Parathyroid adenoma (tissue), 2 donors: ENCODE data around the gene C16orf74.

Source experiments
- H2AFZ ChIP-seq: fragments of 300-600 bp; sonication (generic); one replicate; pipeline ENCODE4 v1.7.0; 2017; ENCODE audit warnings: antibody characterized with exemption, mild to moderate bottlenecking
- H3K27ac ChIP-seq: fragments of 300-600 bp; sonication (generic); one replicate; pipeline ENCODE4 v1.7.0; 2017
- H3K27me3 ChIP-seq: fragments of 300-600 bp; sonication (generic); one replicate; pipeline ENCODE4 v1.7.0; 2017; ENCODE audit warnings: low read length; ENCODE audit not compliant: control insufficient read depth, insufficient read depth
- H3K36me3 ChIP-seq: fragments of 300-600 bp; sonication (generic); one replicate; pipeline ENCODE4 v1.7.0; 2017; ENCODE audit warnings: low read length; ENCODE audit not compliant: control insufficient read depth, insufficient read depth
- H3K4me1 ChIP-seq: fragments of 300-600 bp; sonication (generic); one replicate; pipeline ENCODE4 v1.7.0; 2017; ENCODE audit warnings: control low read depth
- H3K4me2 ChIP-seq: fragments of 300-600 bp; sonication (generic); one replicate; pipeline ENCODE4 v1.7.0; 2017; ENCODE audit warnings: low read length
- H3K4me3 ChIP-seq: fragments of 300-600 bp; sonication (generic); one replicate; pipeline ENCODE4 v1.7.0; 2017; ENCODE audit warnings: low read depth, low read length
- H3K79me2 ChIP-seq: fragments of 300-600 bp; sonication (generic); one replicate; pipeline ENCODE4 v1.7.0; 2017; ENCODE audit warnings: control low read depth
- H3K9ac ChIP-seq: fragments of 300-600 bp; sonication (generic); one replicate; pipeline ENCODE4 v1.7.0; 2017; ENCODE audit warnings: mild to moderate bottlenecking
- H3K9me3 ChIP-seq: fragments of 300-600 bp; sonication (generic); one replicate; pipeline ENCODE4 v1.7.0; 2017; ENCODE audit warnings: low read length; ENCODE audit not compliant: control insufficient read depth
- CTCF ChIP-seq: fragments of 300-600 bp; sonication (generic); IDR thresholded peaks from one replicate; pipeline ENCODE4 v1.7.0; 2017; ENCODE audit warnings: antibody characterized with exemption, mild to moderate bottlenecking
- donor health status: primary hyperparathyroidism.

The C16orf74 gene

GRCh38 chr16:85678016-85678415, 72.9 kb downstream of the C16orf74 start:
- Histone ChIP-seq H2AFZ (no peak overlapping the region), H3K36me3 (no peaks in the 10 kb centered on the region), H3K4me3 (no peak overlapping the region), H3K4me1 (peaks cover 43% of the 10 kb centered on the region), H3K27me3 (no peaks in the 10 kb centered on the region), H3K9me3 (no peaks in the 10 kb centered on the region), H3K79me2 (no peaks in the 10 kb centered on the region), H3K27ac (no peak overlapping the region), H3K9ac (no peak overlapping the region), H3K4me2 (no peak overlapping the region)
- no peak for TF ChIP-seq CTCF

GRCh38 chr16:85677383-85677967, 73.4 kb downstream of the C16orf74 start:
- no peaks in the 10 kb centered on the region for H3K9me3 ChIP-seq
- no peak overlapping the region for H3K27ac ChIP-seq
- no peak overlapping the region for H2AFZ ChIP-seq
- no peaks in the 10 kb centered on the region for H3K36me3 ChIP-seq
- peaks cover 39% of the 10 kb centered on the region for H3K4me1 ChIP-seq
- no peak overlapping the region for H3K4me2 ChIP-seq
- no peak overlapping the region for H3K4me3 ChIP-seq
- no peak overlapping the region for H3K9ac ChIP-seq
- no peaks in the 10 kb centered on the region for H3K27me3 ChIP-seq
- no peak for TF ChIP-seq CTCF
- H3K79me2 ChIP-seq, result no peaks in the 10 kb centered on the region

GRCh38 chr16:85676466-85676865, 74.4 kb downstream of the C16orf74 start:
- Histone ChIP-seq H3K79me2 (no peaks in the 10 kb centered on the region), H3K27me3 (no peaks in the 10 kb centered on the region), H3K4me1 (peaks cover 30% of the 10 kb centered on the region), H3K36me3 (no peaks in the 10 kb centered on the region), H3K9me3 (no peaks in the 10 kb centered on the region), H2AFZ (no peak overlapping the region), H3K27ac (no peak overlapping the region), H3K4me2 (no peak overlapping the region), H3K4me3 (no peak overlapping the region), H3K9ac (no peak overlapping the region)
- TF ChIP-seq CTCF, result no peak

- no peak overlapping the region for H3K4me3 ChIP-seq
- H3K36me3 ChIP-seq, result no peaks in the 10 kb centered on the region
- H3K27ac ChIP-seq, result no peak overlapping the region
- H3K9me3 ChIP-seq, result no peaks in the 10 kb centered on the region
- H3K27me3 ChIP-seq, result no peaks in the 10 kb centered on the region
- peaks cover 19% of the 10 kb centered on the region for H3K4me1 ChIP-seq
- H2AFZ ChIP-seq, result no peak overlapping the region
- H3K79me2 ChIP-seq, result no peaks in the 10 kb centered on the region
- H3K9ac ChIP-seq, result no peak overlapping the region
- TF ChIP-seq CTCF, result peak; percentile 43
- H3K4me2 ChIP-seq, result no peak overlapping the region
Observed at GRCh38 chr16:85675251-85675874, 75.5 kb downstream of the C16orf74 start.

- no peaks in the 10 kb centered on the region for H3K79me2 ChIP-seq
- H3K4me1 ChIP-seq, result peaks cover 14% of the 10 kb centered on the region
- H3K36me3 ChIP-seq, result no peaks in the 10 kb centered on the region
- no peaks in the 10 kb centered on the region for H3K9me3 ChIP-seq
- no peak overlapping the region for H3K4me3 ChIP-seq
- no peak overlapping the region for H2AFZ ChIP-seq
- no peak overlapping the region for H3K9ac ChIP-seq
- H3K27ac ChIP-seq, result no peak overlapping the region
- H3K4me2 ChIP-seq, result no peak overlapping the region
- TF ChIP-seq CTCF, result no peak
- no peaks in the 10 kb centered on the region for H3K27me3 ChIP-seq
Observed at GRCh38 chr16:85674828-85675227, 76.1 kb downstream of the C16orf74 start.
